Measurements from ENCODE around the gene UTS2.

UTS2 gene

GRCh38 chr1:7824701-7825100, 28.2 kb downstream of the UTS2 start:
- no peaks in the 10 kb centered on the region for H3K9me3 ChIP-seq (ENCODE audit: control insufficient read depth, low read length)
- DNase-seq = no peak
- H3K27ac ChIP-seq (ENCODE audit: insufficient read depth, low read length, poor library complexity, severe bottlenecking) = no peak overlapping the region
- peaks cover 16% of the 10 kb centered on the region for H3K36me3 ChIP-seq (ENCODE audit: control insufficient read depth, insufficient read depth, low read length)
- no peak overlapping the region for H3K4me3 ChIP-seq (ENCODE audit: insufficient read depth, low read depth, low read length, poor library complexity, severe bottlenecking)
- H3K27me3 ChIP-seq (replicated peaks; ENCODE audit: control insufficient read depth, insufficient read depth, low read length, poor library complexity, severe bottlenecking) = no peaks in the 10 kb centered on the region
- H3K4me1 ChIP-seq (ENCODE audit: control insufficient read depth, insufficient read depth, low read length, poor library complexity, severe bottlenecking) = no peaks in the 10 kb centered on the region

- no peak for DNase-seq
Measured at GRCh38 chr1:7821282-7821681, 31.6 kb downstream of the UTS2 start.

GRCh38 chr1:7813677-7814373, 39.0 kb downstream of the UTS2 start:
- H3K27me3 ChIP-seq (replicated peaks; ENCODE audit: control insufficient read depth, insufficient read depth, low read length, poor library complexity, severe bottlenecking) = no peaks in the 10 kb centered on the region
- H3K4me3 ChIP-seq (ENCODE audit: insufficient read depth, low read depth, low read length, poor library complexity, severe bottlenecking) = no peak overlapping the region
- peaks cover 21% of the 10 kb centered on the region for H3K36me3 ChIP-seq (ENCODE audit: control insufficient read depth, insufficient read depth, low read length)
- H3K4me1 ChIP-seq (ENCODE audit: control insufficient read depth, insufficient read depth, low read length, poor library complexity, severe bottlenecking) = peaks cover 3% of the 10 kb centered on the region
- DNase-seq = no peak
- H3K9me3 ChIP-seq (ENCODE audit: control insufficient read depth, low read length) = peaks cover 6% of the 10 kb centered on the region
- no peak overlapping the region for H3K27ac ChIP-seq (ENCODE audit: insufficient read depth, low read length, poor library complexity, severe bottlenecking)

More at GRCh38 chr1:7821282-7821681, 31.6 kb downstream of the UTS2 start:
- Histone ChIP-seq H3K36me3 (ENCODE audit: control insufficient read depth, insufficient read depth, low read length) (peaks cover 16% of the 10 kb centered on the region), H3K9me3 (ENCODE audit: control insufficient read depth, low read length) (no peaks in the 10 kb centered on the region), H3K4me3 (ENCODE audit: insufficient read depth, low read depth, low read length, poor library complexity, severe bottlenecking) (no peak overlapping the region), H3K27ac (ENCODE audit: insufficient read depth, low read length, poor library complexity, severe bottlenecking) (no peak overlapping the region), H3K27me3 (replicated peaks; ENCODE audit: control insufficient read depth, insufficient read depth, low read length, poor library complexity, severe bottlenecking) (no peaks in the 10 kb centered on the region), H3K4me1 (ENCODE audit: control insufficient read depth, insufficient read depth, low read length, poor library complexity, severe bottlenecking) (no peaks in the 10 kb centered on the region)

- peaks cover 3% of the 10 kb centered on the region for H3K4me1 ChIP-seq (ENCODE audit: control insufficient read depth, insufficient read depth, low read length, poor library complexity, severe bottlenecking)
- H3K4me3 ChIP-seq (ENCODE audit: insufficient read depth, low read depth, low read length, poor library complexity, severe bottlenecking) = no peak overlapping the region
- no peak for DNase-seq
- peaks cover 6% of the 10 kb centered on the region for H3K9me3 ChIP-seq (ENCODE audit: control insufficient read depth, low read length)
- no peaks in the 10 kb centered on the region for H3K27me3 ChIP-seq (replicated peaks; ENCODE audit: control insufficient read depth, insufficient read depth, low read length, poor library complexity, severe bottlenecking)
- H3K36me3 ChIP-seq (ENCODE audit: control insufficient read depth, insufficient read depth, low read length) = peaks cover 26% of the 10 kb centered on the region
- H3K27ac ChIP-seq (ENCODE audit: insufficient read depth, low read length, poor library complexity, severe bottlenecking) = no peak overlapping the region
Measured at GRCh38 chr1:7811476-7811875, 41.4 kb downstream of the UTS2 start.

- H3K36me3 ChIP-seq (ENCODE audit: control insufficient read depth, insufficient read depth, low read length) = peaks cover 31% of the 10 kb centered on the region
- no peak overlapping the region for H3K4me3 ChIP-seq (ENCODE audit: insufficient read depth, low read depth, low read length, poor library complexity, severe bottlenecking)
- no peak overlapping the region for H3K27ac ChIP-seq (ENCODE audit: insufficient read depth, low read length, poor library complexity, severe bottlenecking)
- DNase-seq = no peak
- H3K27me3 ChIP-seq (replicated peaks; ENCODE audit: control insufficient read depth, insufficient read depth, low read length, poor library complexity, severe bottlenecking) = no peaks in the 10 kb centered on the region
- peaks cover 6% of the 10 kb centered on the region for H3K9me3 ChIP-seq (ENCODE audit: control insufficient read depth, low read length)
- peaks cover 2% of the 10 kb centered on the region for H3K4me1 ChIP-seq (ENCODE audit: control insufficient read depth, insufficient read depth, low read length, poor library complexity, severe bottlenecking)
Measured at GRCh38 chr1:7810395-7810794, 42.5 kb downstream of the UTS2 start.

GRCh38 chr1:7809742-7810141, 43.1 kb downstream of the UTS2 start:
- H3K27me3 ChIP-seq (replicated peaks; ENCODE audit: control insufficient read depth, insufficient read depth, low read length, poor library complexity, severe bottlenecking) = no peaks in the 10 kb centered on the region

GRCh38 chr1:7808253-7808844, 44.5 kb downstream of the UTS2 start:
- H3K27me3 ChIP-seq (replicated peaks; ENCODE audit: control insufficient read depth, insufficient read depth, low read length, poor library complexity, severe bottlenecking) = no peaks in the 10 kb centered on the region
- H3K4me3 ChIP-seq (ENCODE audit: insufficient read depth, low read depth, low read length, poor library complexity, severe bottlenecking) = no peak overlapping the region
- no peaks in the 10 kb centered on the region for H3K9me3 ChIP-seq (ENCODE audit: control insufficient read depth, low read length)
- H3K27ac ChIP-seq (ENCODE audit: insufficient read depth, low read length, poor library complexity, severe bottlenecking) = no peak overlapping the region
- H3K4me1 ChIP-seq (ENCODE audit: control insufficient read depth, insufficient read depth, low read length, poor library complexity, severe bottlenecking) = no peaks in the 10 kb centered on the region
- DNase-seq = no peak
- peaks cover 41% of the 10 kb centered on the region for H3K36me3 ChIP-seq (ENCODE audit: control insufficient read depth, insufficient read depth, low read length)

More at GRCh38 chr1:7809742-7810141, 43.1 kb downstream of the UTS2 start:
- Histone ChIP-seq H3K9me3 (ENCODE audit: control insufficient read depth, low read length) (peaks cover 6% of the 10 kb centered on the region), H3K4me1 (ENCODE audit: control insufficient read depth, insufficient read depth, low read length, poor library complexity, severe bottlenecking) (no peaks in the 10 kb centered on the region), H3K36me3 (ENCODE audit: control insufficient read depth, insufficient read depth, low read length) (peaks cover 36% of the 10 kb centered on the region), H3K27ac (ENCODE audit: insufficient read depth, low read length, poor library complexity, severe bottlenecking) (no peak overlapping the region), H3K4me3 (ENCODE audit: insufficient read depth, low read depth, low read length, poor library complexity, severe bottlenecking) (no peak overlapping the region)
- no peak for DNase-seq

GRCh38 chr1:7805460-7805859, 47.4 kb downstream of the UTS2 start:
- Histone ChIP-seq H3K9me3 (ENCODE audit: control insufficient read depth, low read length) (no peaks in the 10 kb centered on the region), H3K36me3 (ENCODE audit: control insufficient read depth, insufficient read depth, low read length) (peaks cover 34% of the 10 kb centered on the region)
- DNase-seq = no peak

More at GRCh38 chr1:7805460-7805859, 47.4 kb downstream of the UTS2 start:
- Histone ChIP-seq H3K27ac (ENCODE audit: insufficient read depth, low read length, poor library complexity, severe bottlenecking) (no peak overlapping the region), H3K4me3 (ENCODE audit: insufficient read depth, low read depth, low read length, poor library complexity, severe bottlenecking) (no peak overlapping the region), H3K4me1 (ENCODE audit: control insufficient read depth, insufficient read depth, low read length, poor library complexity, severe bottlenecking) (no peaks in the 10 kb centered on the region), H3K27me3 (replicated peaks; ENCODE audit: control insufficient read depth, insufficient read depth, low read length, poor library complexity, severe bottlenecking) (no peaks in the 10 kb centered on the region)
